HG03565 (cell line): ENCODE measurements around the gene INSR.
"Not testable (repeated sequence)": the region's sequence is repeated elsewhere in the genome, so short reads cannot be mapped to it uniquely, and the experiment has no call there.

Source experiments
- ATAC-seq: cut with Tn5 transposase; IDR thresholded peaks from one replicate; pipeline ENCODE4 v1.9.1; 2021; ENCODE audit warnings: mild to moderate bottlenecking, moderate library complexity; ENCODE audit not compliant: unreplicated experiment

The INSR gene

GRCh38 chr19:7147119-7147675 is 147.0 kb downstream of the INSR start:
- ATAC-seq: not testable (repeated sequence)

- ATAC-seq: not testable (repeated sequence)
Measured at GRCh38 chr19:7146086-7146485, 148.1 kb downstream of the INSR start.

- ATAC-seq: no peak
Measured at GRCh38 chr19:7145494-7145893, 148.7 kb downstream of the INSR start.

- ATAC-seq: no peak
Measured at GRCh38 chr19:7142771-7143170, 151.4 kb downstream of the INSR start.

GRCh38 chr19:7140137-7140536 is 154.1 kb downstream of the INSR start:
- ATAC-seq: no peak

GRCh38 chr19:7139095-7139494 is 155.1 kb downstream of the INSR start:
- no peak for ATAC-seq

- no peak for ATAC-seq
Measured at GRCh38 chr19:7138402-7138801, 155.8 kb downstream of the INSR start.

GRCh38 chr19:7137120-7137519 is 157.1 kb downstream of the INSR start:
- ATAC-seq: no peak

- ATAC-seq: no peak
Measured at GRCh38 chr19:7132054-7132453, 162.2 kb downstream of the INSR start.

GRCh38 chr19:7130043-7130442 is 164.2 kb downstream of the INSR start:
- ATAC-seq: no peak

- ATAC-seq: no peak
Measured at GRCh38 chr19:7126132-7126531, 168.1 kb downstream of the INSR start.

- no peak for ATAC-seq
Measured at GRCh38 chr19:7125221-7125620, 169.0 kb downstream of the INSR start.

GRCh38 chr19:7124782-7125181 is 169.4 kb downstream of the INSR start:
- no peak for ATAC-seq

GRCh38 chr19:7122701-7123100 is 171.5 kb downstream of the INSR start:
- ATAC-seq: no peak

GRCh38 chr19:7120499-7120898 is 173.7 kb downstream of the INSR start:
- no peak for ATAC-seq

GRCh38 chr19:7119582-7119981 is 174.6 kb downstream of the INSR start:
- no peak for ATAC-seq

GRCh38 chr19:7117248-7117647 is 177.0 kb downstream of the INSR start:
- ATAC-seq: no peak

- no peak for ATAC-seq
Measured at GRCh38 chr19:7115721-7116120, 178.5 kb downstream of the INSR start.

GRCh38 chr19:7113233-7113632 is 181.0 kb downstream of the INSR start:
- ATAC-seq: no peak

- no peak for ATAC-seq
Measured at GRCh38 chr19:7112675-7113074, 181.5 kb downstream of the INSR start.

- no peak for ATAC-seq
Measured at GRCh38 chr19:7109678-7110289, 184.4 kb downstream of the INSR start.

- ATAC-seq: no peak
Measured at GRCh38 chr19:7106711-7107657, 187.2 kb downstream of the INSR start.
